Stimulated activated CD8-positive, alpha-beta memory T cell treated with anti-CD3 and anti-CD28 coated beads, Interleukin-7, amount 100 ng/mL, for 1 hour (primary cell): ENCODE data around the gene MRPL1.

Source experiments
- DNase-seq, 2 donors: peaks; one replicate each; pipeline ENCODE4 v3.0.0-alpha.2; 2020; ENCODE audit warnings: low read depth in 2 of 2

The MRPL1 gene

GRCh38 chr4:77862478-77863216 is at the start of gene MRPL1:
TSS of gene MRPL1 (plus strand) at chr4:77862830. CDS start at chr4:77862849, 19 bp downstream.
- peak; percentile 71 to 74 for DNase-seq

- no peak for DNase-seq
These were observed 47.0 kb upstream of the MRPL1 start for GRCh38 chr4:77815636-77816035.

GRCh38 chr4:77816546-77816945 is 46.1 kb upstream of the MRPL1 start:
- no peak for DNase-seq

- no peak for DNase-seq
These were observed 45.1 kb upstream of the MRPL1 start for GRCh38 chr4:77817304-77818072.

GRCh38 chr4:77818073-77818601 is 44.5 kb upstream of the MRPL1 start:
- DNase-seq: peak in 1 of 2 donors; percentile 18

GRCh38 chr4:77818602-77819403 is 43.8 kb upstream of the MRPL1 start, which contains the start of gene CNOT6L:
TSS of gene CNOT6L (minus strand) at chr4:77819368. CDS start at chr4:77819308, 60 bp downstream.
- peak; percentile 71 to 73 for DNase-seq

GRCh38 chr4:77819404-77819842 is 43.2 kb upstream of the MRPL1 start:
- no peak for DNase-seq

GRCh38 chr4:77819843-77820648 is 42.6 kb upstream of the MRPL1 start:
- DNase-seq: peak; percentile 91 to 92

- DNase-seq: no peak
These were observed 41.7 kb upstream of the MRPL1 start for GRCh38 chr4:77820649-77821561.

- DNase-seq: no peak
These were observed 40.9 kb upstream of the MRPL1 start for GRCh38 chr4:77821775-77822174.

GRCh38 chr4:77826275-77826674 is 36.4 kb upstream of the MRPL1 start:
- DNase-seq: no peak

GRCh38 chr4:77827343-77827742 is 35.3 kb upstream of the MRPL1 start:
- no peak for DNase-seq

GRCh38 chr4:77833126-77833724 is 29.4 kb upstream of the MRPL1 start:
- DNase-seq: no peak

- no peak for DNase-seq
These were observed 28.2 kb upstream of the MRPL1 start for GRCh38 chr4:77834403-77834802.

- no peak for DNase-seq
These were observed 19.0 kb upstream of the MRPL1 start for GRCh38 chr4:77843628-77844027.

GRCh38 chr4:77844363-77844762 is 18.3 kb upstream of the MRPL1 start:
- DNase-seq: no peak

GRCh38 chr4:77845400-77845799 is 17.2 kb upstream of the MRPL1 start:
- no peak for DNase-seq

- DNase-seq: no peak
These were observed 16.7 kb upstream of the MRPL1 start for GRCh38 chr4:77845929-77846328.

GRCh38 chr4:77848508-77848907 is 14.1 kb upstream of the MRPL1 start:
- no peak for DNase-seq
